22Rv1 (cell line): ENCODE measurements around the gene BAHCC1.

Experiments
- H3K27ac ChIP-seq: fragments of 450-650 bp; 2 replicates; pipeline ENCODE4 v1.5.1; 2017
- CTCF ChIP-seq: fragments of 450-650 bp; IDR thresholded peaks from 2 replicates; pipeline ENCODE4 v1.5.1; 2017; ENCODE audit warnings: mild to moderate bottlenecking
- ZFX ChIP-seq: fragments of 450-650 bp; IDR thresholded peaks from 2 replicates; pipeline ENCODE4 v1.6.1; 2017; ENCODE audit warnings: antibody characterized with exemption, borderline replicate concordance

BAHCC1 gene

GRCh38 chr17:81409190-81409935, 14.1 kb downstream of the BAHCC1 start:
- H3K27ac ChIP-seq = no peak overlapping the region
- TF ChIP-seq ZFX = no peak
- TF ChIP-seq CTCF = no peak

- H3K27ac ChIP-seq = no peak overlapping the region
- TF ChIP-seq ZFX (no peak), CTCF (no peak)
These were observed 15.6 kb downstream of the BAHCC1 start for GRCh38 chr17:81410852-81411251.

DNA sequence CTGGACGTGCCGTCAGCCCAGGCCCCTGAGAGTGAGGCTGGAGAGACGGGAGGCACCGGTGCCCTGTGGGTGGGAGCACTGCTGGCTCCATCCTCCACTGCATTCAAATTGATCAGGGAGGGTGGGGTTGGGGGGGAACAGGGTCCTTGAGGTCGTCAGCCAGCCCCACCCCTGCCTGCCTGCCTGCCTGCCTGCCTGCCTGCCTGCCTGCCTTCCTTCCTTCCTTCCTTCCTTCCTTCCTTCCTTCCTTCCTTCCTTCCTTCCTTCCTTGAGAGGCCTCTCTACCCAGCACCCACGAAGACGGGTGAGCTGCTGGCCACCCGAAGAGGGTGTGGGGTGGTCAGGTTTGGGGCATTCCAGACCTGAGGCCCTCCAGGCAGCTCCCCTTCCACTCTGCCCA, 16.0 kb downstream of the BAHCC1 start:
- no peak for TF ChIP-seq ZFX
- TF ChIP-seq CTCF = no peak
- H3K27ac ChIP-seq = no peak overlapping the region

GRCh38 chr17:81412490-81413093, 17.3 kb downstream of the BAHCC1 start:
- no peak for TF ChIP-seq CTCF
- no peak overlapping the region for H3K27ac ChIP-seq

GRCh38 chr17:81413497-81414135, 18.4 kb downstream of the BAHCC1 start:
- TF ChIP-seq CTCF (no peak), ZFX (no peak)

GRCh38 chr17:81414756-81415516, 19.7 kb downstream of the BAHCC1 start:
- TF ChIP-seq CTCF (no peak), ZFX (no peak)
- 0 out of 2 replicates have a peak overlapping the region, but pooled peaks have one; percentile 4 for H3K27ac ChIP-seq

More at GRCh38 chr17:81413497-81414135, 18.4 kb downstream of the BAHCC1 start:
- H3K27ac ChIP-seq = no peak overlapping the region
